HG03135 (cell line): ENCODE data around the gene ZNF892.
"Not testable (repeated sequence)": the region's sequence is repeated elsewhere in the genome, so short reads cannot be mapped to it uniquely, and the experiment has no call there.

Experiments used
- ATAC-seq: cut with Tn5 transposase; IDR thresholded peaks from one replicate; pipeline ENCODE4 v1.9.1; 2021; ENCODE audit warnings: mild to moderate bottlenecking, moderate library complexity; ENCODE audit not compliant: unreplicated experiment

Gene ZNF892

DNA sequence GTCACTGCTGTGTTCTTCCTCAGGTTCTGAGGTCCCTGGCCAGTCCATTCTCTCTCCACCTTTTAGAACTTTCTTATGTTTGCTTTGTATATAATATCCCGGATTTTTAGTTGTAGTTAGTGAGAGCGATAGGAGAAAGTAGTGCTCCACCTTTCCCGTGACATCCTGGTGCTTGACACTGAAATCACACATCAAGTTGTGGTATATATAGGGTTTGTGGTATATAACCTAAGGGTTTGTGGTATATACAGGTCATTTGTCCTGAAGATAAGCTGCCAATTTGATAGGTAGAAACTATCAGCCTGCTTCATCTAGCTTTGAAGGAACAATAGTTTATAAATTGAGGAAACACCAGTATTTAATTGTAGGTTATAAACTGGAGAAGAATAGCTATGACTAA lies 13.1 kb downstream of the ZNF892 start:
- ATAC-seq, result no peak

DNA sequence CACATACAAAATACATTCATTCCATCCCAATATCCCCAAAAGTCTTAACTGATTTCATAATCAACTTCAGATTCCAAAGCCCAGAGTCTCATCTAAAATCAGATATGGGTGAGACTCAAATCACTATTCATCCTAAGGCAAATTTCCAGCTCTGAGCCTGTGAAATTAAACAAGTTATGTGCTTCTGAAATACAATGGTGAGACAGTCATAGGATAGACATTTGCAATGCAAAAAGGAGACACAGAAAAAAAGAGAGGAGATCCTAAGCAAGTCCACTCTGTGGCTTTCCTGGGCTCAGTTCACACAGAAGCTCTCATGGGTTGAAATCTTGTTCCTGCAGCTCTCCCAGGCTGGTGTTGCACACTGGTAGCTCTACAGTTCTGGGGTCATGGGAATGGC lies 18.3 kb downstream of the ZNF892 start:
- ATAC-seq, result no peak

DNA sequence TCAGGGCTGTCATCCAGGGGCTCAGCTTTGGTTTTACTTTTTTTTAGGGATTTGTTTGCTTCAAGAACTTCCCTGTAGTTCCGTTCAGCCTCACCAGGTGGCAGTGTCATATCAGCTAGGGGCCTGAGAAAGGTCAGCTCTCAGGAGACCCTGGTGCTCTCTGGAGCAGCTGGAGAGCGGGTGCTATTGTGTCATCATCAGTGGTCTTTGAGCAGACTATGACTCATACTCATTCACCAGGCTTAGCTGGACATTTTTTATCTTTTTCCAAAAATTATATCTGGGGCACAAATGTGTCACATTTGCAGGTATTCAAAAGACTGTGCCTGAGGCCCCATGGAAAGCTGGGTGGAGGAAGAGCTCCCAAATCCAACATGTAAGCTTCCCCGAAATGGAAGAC lies 24.4 kb downstream of the ZNF892 start:
- no peak for ATAC-seq

DNA sequence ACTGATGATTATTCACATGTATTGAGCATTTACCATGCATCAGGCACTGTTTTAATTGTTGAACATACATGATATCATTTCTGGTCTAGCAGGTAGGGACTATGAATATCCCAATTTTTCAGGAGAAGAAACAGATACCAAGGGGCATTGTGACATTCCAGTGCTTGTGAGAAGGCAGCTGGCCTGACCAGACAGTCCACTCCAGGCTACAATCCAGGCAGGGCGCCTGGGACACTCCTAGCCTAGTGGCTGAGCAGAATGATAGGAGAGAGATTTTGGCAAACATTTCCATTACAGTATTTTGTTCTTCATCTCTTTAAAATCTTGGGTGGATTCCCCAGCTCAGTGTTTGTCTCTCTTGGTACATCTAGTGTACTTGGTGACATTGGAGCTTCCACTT lies 24.9 kb downstream of the ZNF892 start:
- ATAC-seq, result no peak

DNA sequence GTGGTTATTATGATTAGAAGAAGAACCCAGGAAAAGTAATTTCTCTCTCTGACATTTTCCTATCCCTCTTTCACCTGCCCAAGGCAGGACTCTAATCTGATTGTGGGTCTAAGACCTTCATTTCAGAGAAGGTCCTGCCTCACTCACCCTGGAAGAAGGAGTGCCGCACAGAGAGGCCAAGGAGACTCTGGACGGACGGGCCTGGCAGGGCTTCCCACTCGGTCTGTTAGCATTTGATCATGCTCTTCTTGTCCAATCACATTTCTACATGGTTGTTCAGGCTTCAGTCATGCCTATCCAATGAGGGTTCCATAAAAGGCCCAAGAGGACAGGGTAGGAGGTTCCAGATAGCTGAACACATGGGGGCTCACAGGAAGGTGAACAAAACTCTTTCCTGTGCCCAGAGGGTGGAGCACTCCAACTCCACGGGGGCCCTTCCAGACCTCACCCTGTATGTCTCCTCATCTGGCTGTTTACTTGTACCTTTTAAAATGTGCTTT lies 27.0 kb downstream of the ZNF892 start:
- no peak for ATAC-seq

DNA sequence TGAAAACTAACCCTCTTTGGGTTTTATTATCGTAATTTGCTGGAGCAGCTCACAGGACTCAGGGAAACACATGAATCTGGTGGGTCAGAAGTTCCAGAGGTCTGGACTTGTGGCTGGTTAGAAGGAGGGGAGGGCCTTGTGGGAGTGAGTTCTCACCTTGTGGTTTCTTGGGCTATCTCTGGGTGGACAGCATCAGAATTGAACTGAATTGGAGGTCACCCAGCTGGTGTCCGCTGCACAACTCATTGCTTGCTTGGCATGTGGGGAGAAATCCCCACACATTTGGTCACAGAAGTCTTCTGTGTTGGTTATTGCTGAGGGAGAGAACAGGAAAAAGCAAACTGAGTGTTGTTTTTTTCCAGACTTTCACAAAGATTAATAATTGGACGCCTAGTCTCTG lies 27.5 kb downstream of the ZNF892 start:
- no peak for ATAC-seq

DNA sequence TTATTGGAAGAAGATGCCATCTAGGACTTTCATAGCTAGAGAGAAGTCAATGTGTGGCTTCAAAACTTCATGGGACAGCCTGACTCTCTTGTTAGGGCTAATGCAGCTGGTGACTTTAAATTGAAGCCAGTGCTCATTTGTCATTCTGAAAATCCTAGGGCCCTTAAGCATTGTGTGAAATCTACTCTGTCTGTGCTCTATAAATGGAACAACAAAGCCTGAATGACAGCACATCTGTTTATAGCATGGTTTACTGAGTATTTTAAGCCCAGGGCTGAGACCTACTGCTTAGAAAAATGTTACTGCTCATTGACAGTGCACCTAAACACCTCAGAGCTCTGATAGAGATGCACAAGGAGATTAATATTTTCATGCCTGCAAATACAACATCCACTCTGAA lies 30.8 kb downstream of the ZNF892 start:
- ATAC-seq, result no peak

DNA sequence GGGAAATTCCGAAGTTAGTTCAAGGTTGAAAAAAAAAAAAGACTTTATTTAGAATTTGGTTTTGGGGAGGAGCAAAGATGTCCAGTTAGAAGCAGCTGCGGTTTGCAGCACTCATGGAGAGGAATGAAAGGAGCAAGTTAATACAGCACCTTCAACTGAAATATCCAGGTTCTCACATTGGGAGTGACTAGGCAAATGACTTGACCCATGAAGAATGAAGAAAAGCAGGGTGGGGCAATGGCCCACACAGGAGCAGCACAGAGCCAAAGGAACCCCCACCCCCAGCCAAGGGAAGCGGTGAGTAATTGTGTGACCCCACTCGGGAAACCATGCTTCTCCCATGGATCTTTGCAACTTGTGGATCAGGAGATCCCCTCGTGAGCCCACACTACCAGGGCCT lies 32.8 kb downstream of the ZNF892 start:
- no peak for ATAC-seq

DNA sequence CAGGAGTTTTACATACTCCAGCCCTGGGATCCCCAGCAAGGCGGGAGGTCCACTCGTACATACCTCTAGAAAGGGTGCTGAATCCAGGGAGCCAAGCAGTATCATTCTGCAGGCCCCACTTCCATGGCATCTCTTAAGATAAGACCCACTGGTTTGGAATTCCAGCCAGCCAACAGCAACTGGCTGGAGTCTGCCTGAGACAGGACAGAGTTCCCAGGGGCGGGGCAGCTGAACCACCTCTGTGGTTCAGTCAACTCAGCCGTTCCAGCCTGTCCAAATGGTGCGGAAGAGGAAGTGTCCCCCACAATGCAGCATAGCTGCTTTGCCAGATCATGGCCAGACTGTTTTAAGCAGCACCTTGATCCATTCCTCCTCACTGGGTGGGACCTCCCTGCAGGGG lies 33.2 kb downstream of the ZNF892 start:
- ATAC-seq, result no peak

DNA sequence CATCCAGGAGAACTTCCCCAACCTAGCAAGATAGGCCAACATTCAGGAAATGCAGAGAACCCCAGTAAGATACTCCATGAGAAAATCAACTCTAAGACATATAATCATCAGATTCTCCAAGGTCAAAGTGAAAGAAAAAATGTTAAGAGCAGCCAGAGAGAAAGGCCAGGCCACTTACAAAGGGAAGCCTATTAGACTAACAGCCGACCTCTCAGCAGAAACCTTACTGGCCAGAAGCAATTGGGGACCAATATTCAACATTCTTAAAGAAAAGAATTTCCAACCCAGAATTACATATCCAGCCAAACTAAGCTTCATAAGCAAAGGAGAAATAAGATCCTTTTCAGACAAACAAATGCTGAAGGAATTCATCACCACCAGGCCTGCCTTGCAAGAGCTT lies 34.8 kb downstream of the ZNF892 start:
- not testable (repeated sequence) for ATAC-seq
